Measurements from ENCODE around the gene RPL35. TPM values are rescaled to one million over a fixed set of nuclear protein-coding genes. Genes with fewer than 3 reads are reported as not detected.
A peak's percentile ranks its signal among the peaks of the same experiment; 100 is the strongest.

The RPL35 gene
- total RNA-seq, 1 donor from 2014 or later = 1,925 TPM

DNA sequence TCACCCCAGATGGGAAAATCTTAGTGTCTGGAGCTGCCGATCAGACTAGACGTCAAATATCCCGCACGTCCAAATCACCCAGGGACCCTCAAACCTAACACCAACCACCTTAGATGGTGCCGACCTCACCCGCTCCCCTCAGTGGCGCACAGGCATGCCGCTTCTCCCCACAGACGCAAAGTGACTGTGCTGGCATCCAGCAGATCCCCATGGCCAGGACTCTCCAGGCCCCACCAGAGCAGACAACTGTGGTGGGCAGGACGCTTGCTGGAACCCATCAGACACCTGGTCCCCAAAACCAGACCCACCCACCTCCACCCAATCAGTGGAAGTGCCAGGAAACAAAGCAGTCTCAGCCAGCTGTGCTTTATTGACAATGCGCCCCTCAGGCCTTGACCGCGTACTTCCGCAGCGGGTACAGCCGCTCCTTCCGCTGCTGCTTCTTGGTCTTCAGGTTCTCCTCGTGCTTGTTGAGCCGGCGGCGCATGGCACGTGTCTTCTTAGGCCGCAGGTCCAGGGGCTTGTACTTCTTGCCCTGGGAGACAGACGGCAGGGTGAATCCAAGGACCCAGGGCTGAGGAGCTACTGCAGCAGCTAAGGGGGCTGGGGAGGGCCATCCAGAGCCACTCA, 4.1 kb downstream of the RPL35 start:
- TF ChIP-seq, protein P1, sequence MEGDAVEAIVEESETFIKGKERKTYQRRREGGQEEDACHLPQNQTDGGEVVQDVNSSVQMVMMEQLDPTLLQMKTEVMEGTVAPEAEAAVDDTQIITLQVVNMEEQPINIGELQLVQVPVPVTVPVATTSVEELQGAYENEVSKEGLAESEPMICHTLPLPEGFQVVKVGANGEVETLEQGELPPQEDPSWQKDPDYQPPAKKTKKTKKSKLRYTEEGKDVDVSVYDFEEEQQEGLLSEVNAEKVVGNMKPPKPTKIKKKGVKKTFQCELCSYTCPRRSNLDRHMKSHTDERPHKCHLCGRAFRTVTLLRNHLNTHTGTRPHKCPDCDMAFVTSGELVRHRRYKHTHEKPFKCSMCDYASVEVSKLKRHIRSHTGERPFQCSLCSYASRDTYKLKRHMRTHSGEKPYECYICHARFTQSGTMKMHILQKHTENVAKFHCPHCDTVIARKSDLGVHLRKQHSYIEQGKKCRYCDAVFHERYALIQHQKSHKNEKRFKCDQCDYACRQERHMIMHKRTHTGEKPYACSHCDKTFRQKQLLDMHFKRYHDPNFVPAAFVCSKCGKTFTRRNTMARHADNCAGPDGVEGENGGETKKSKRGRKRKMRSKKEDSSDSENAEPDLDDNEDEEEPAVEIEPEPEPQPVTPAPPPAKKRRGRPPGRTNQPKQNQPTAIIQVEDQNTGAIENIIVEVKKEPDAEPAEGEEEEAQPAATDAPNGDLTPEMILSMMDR (IDR thresholded peaks at IDR 0.05) = no peak
- TF ChIP-seq POLR2A (IDR thresholded peaks at IDR 0.05) = no peak
- no peak for TF ChIP-seq POLR2AphosphoS5 (IDR thresholded peaks at IDR 0.05; ENCODE audit: insufficient read depth in 1 of 2, low read depth in 1 of 2)
- intact Hi-C loops (cut with DNase I) = no loop called here
- Histone ChIP-seq H3K4me3 (no peak overlapping the region), H3K27me3 (no peaks in the 10 kb centered on the region), H3K36me3 (peaks cover 0 to 40% of the 10 kb centered on the region in 2 donors), H3K4me1 (peaks cover 45% of the 10 kb centered on the region), H3K9me3 (no peaks in the 10 kb centered on the region), H3K27ac (no peak overlapping the region)
- DNase-seq (ENCODE audit: extremely low spot score in 2 of 2) = peak in 1 of 2 donors; percentile 86

DNA sequence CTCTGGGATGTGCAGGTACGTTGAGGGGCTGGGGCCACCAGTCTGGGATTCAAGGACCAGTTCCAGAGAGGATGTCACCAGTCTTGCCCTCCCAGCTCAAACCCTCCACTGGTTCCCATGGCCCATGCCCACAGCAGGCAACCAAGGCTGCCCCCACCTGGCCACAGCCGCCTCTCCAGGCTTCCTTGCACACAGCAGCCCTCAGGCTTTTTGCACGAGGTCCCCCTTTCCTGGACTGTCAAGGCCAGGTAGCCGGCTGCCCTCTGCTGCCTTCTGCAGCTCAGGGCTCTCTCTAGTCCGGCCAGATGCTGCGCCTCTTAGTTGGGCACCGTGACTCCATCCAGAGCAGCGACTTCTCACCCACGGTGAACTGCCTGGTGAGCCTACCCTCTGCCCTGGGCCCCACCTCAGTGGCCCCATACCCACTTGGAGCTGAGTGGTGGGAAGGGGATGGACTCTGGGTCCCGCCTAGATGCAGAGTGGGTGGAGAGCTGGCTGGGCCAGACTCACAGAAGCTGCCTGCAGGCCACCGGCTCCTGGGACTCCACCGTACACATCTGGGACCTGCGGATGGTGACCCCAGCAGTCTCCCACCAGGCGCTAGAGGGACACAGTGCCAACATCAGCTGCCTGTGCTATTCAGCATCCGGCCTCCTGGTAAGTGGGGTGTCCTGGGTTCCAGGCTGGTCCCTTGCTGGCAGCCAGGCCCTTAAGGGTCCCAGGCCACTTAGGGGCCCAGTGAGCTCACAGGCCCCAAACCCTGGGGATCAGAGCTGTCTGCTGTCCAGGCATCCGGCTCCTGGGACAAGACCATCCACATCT, 5.6 kb downstream of the RPL35 start:
- H3K4me3 ChIP-seq = no peak overlapping the region
- no peak overlapping the region for H3K27ac ChIP-seq
- H3K4me1 ChIP-seq = peaks cover 46% of the 10 kb centered on the region
- DNase-seq (ENCODE audit: extremely low spot score in 2 of 2) = peak in 1 of 2 donors; percentile 85
- H3K36me3 ChIP-seq = peaks cover 0 to 40% of the 10 kb centered on the region in 2 donors
- H3K9me3 ChIP-seq = no peaks in the 10 kb centered on the region
- H3K27me3 ChIP-seq = no peaks in the 10 kb centered on the region
- TF ChIP-seq POLR2AphosphoS5 (IDR thresholded peaks at IDR 0.05; ENCODE audit: insufficient read depth in 1 of 2, low read depth in 1 of 2) (no peak), POLR2A (IDR thresholded peaks at IDR 0.05) (no peak)
- TF ChIP-seq, protein P1 (IDR thresholded peaks at IDR 0.05) = no peak
- intact Hi-C loops (cut with DNase I) = no loop called here

DNA sequence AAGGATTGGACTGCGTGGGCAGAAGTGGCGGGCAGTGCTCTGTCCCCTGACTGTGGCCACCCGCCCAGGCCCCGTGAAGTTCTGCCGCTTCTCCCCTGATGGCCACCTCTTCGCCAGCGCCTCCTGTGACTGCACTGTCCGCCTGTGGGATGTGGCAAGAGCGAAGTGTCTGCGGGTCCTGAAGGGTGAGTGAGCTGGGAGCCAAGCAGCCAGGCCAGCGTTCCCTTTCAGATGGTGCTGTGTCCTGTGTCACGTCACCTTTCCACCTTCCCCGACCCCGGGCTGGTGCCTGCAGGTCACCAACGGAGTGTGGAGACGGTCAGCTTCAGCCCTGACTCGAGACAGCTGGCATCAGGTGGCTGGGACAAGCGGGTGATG, 6.2 kb downstream of the RPL35 start:
- Histone ChIP-seq H3K27ac (no peak overlapping the region), H3K36me3 (peaks cover 0 to 40% of the 10 kb centered on the region in 2 donors), H3K9me3 (no peaks in the 10 kb centered on the region), H3K27me3 (no peaks in the 10 kb centered on the region), H3K4me3 (no peak overlapping the region), H3K4me1 (peaks cover 40% of the 10 kb centered on the region)
- DNase-seq (ENCODE audit: extremely low spot score in 2 of 2) = no peak
- intact Hi-C loops (cut with DNase I) = no loop called here
- TF ChIP-seq POLR2AphosphoS5 (IDR thresholded peaks at IDR 0.05; ENCODE audit: insufficient read depth in 1 of 2, low read depth in 1 of 2) (no peak), POLR2A (IDR thresholded peaks at IDR 0.05) (no peak)
- TF ChIP-seq, protein P1 (IDR thresholded peaks at IDR 0.05) = no peak

DNA sequence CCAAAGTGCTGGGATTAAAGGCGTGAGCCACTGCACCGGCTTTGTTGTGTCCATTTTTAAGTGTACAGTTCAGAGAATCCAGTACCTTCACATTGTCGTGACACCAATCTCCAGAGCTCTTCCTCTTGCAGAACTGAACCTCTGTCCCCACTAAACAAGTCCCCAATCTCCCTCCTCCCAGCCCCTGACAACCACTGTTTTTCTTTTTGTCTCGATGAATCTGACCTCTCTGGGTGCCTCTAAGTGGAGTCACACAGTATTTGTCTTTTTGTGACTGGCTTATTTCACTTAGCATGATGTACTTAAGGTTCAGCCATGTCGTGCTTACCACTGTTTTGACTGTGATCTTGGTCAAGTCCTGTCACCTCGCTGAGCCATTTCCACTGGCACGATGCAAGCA, 6.9 kb downstream of the RPL35 start:
- Histone ChIP-seq H3K4me1 (peaks cover 32% of the 10 kb centered on the region), H3K4me3 (no peak overlapping the region), H3K36me3 (peaks cover 0 to 32% of the 10 kb centered on the region in 2 donors), H3K27ac (no peak overlapping the region), H3K27me3 (no peaks in the 10 kb centered on the region), H3K9me3 (no peaks in the 10 kb centered on the region)
- intact Hi-C loops (cut with DNase I) = no loop called here
- DNase-seq (ENCODE audit: extremely low spot score in 2 of 2) = no peak
- TF ChIP-seq POLR2A (IDR thresholded peaks at IDR 0.05) (no peak), POLR2AphosphoS5 (IDR thresholded peaks at IDR 0.05; ENCODE audit: insufficient read depth in 1 of 2, low read depth in 1 of 2) (no peak)
- TF ChIP-seq, protein P1 (IDR thresholded peaks at IDR 0.05) = no peak

DNA sequence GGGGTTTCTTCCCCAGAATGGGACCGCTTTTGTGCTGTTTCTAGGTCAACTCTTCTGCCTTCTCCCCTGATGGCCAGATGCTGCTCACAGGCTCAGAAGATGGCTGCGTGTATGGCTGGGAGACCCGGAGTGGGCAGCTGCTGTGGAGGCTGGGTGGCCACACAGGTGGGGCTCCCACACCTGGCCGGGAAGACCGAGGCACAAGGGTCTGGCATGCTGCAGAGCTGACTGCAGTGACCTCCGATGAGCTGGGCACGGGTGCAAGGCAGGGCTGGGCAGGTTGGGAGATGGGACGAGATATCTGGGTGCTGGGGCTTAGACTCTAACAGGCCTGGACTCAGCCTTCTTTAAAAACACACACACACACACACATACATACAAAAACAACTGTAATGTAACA, 7.6 kb downstream of the RPL35 start:
- intact Hi-C loops (cut with DNase I) = no loop called here
- Histone ChIP-seq H3K27me3 (no peaks in the 10 kb centered on the region), H3K9me3 (no peaks in the 10 kb centered on the region), H3K4me1 (peaks cover 26% of the 10 kb centered on the region), H3K4me3 (no peak overlapping the region), H3K36me3 (peaks cover 0 to 26% of the 10 kb centered on the region in 2 donors), H3K27ac (peak overlapping the region; percentile 68)
- DNase-seq (ENCODE audit: extremely low spot score in 2 of 2) = no peak
- TF ChIP-seq POLR2AphosphoS5 (IDR thresholded peaks at IDR 0.05; ENCODE audit: insufficient read depth in 1 of 2, low read depth in 1 of 2) (no peak), POLR2A (IDR thresholded peaks at IDR 0.05) (no peak)
- TF ChIP-seq, protein P1 (IDR thresholded peaks at IDR 0.05) = no peak

Data from vagina (tissue), 2 donors.